Activated naive CD8-positive, alpha-beta T cell treated with anti-CD3 and anti-CD28 coated beads, Interleukin-2, amount 50 U/mL, for 16 hours (primary cell): ENCODE measurements around the gene GPC6.

Experiments
- DNase-seq: peaks from one replicate; pipeline ENCODE4 v3.0.0-alpha.2; 2020; ENCODE audit warnings: low read depth, low spot score

Gene GPC6

GRCh38 chr13:93268327-93269028 is 41.9 kb downstream of the GPC6 start:
- no peak for DNase-seq

GRCh38 chr13:93270769-93271742 is 44.4 kb downstream of the GPC6 start:
- no peak for DNase-seq

GRCh38 chr13:93279982-93280381 is 53.4 kb downstream of the GPC6 start:
- no peak for DNase-seq

GRCh38 chr13:93280688-93281087 is 54.1 kb downstream of the GPC6 start:
- no peak for DNase-seq

GRCh38 chr13:93283255-93283654 is 56.6 kb downstream of the GPC6 start:
- no peak for DNase-seq

- no peak for DNase-seq
Measured at GRCh38 chr13:93284064-93284463, 57.5 kb downstream of the GPC6 start.

- no peak for DNase-seq
Measured at GRCh38 chr13:93286047-93286446, 59.4 kb downstream of the GPC6 start.

- no peak for DNase-seq
Measured at GRCh38 chr13:93289053-93289452, 62.4 kb downstream of the GPC6 start.

GRCh38 chr13:93289842-93290241 is 63.2 kb downstream of the GPC6 start:
- no peak for DNase-seq

- DNase-seq = no peak
Measured at GRCh38 chr13:93290503-93290902, 63.9 kb downstream of the GPC6 start.

- no peak for DNase-seq
Measured at GRCh38 chr13:93292366-93292765, 65.8 kb downstream of the GPC6 start.

GRCh38 chr13:93293710-93294109 is 67.1 kb downstream of the GPC6 start:
- no peak for DNase-seq

GRCh38 chr13:93296584-93296983 is 70.0 kb downstream of the GPC6 start:
- no peak for DNase-seq

GRCh38 chr13:93298713-93299112 is 72.1 kb downstream of the GPC6 start:
- DNase-seq = no peak

- no peak for DNase-seq
Measured at GRCh38 chr13:93304134-93304533, 77.5 kb downstream of the GPC6 start.

GRCh38 chr13:93304868-93305613 is 78.4 kb downstream of the GPC6 start:
- DNase-seq = no peak

- no peak for DNase-seq
Measured at GRCh38 chr13:93305886-93306285, 79.3 kb downstream of the GPC6 start.

- no peak for DNase-seq
Measured at GRCh38 chr13:93307136-93307535, 80.5 kb downstream of the GPC6 start.

GRCh38 chr13:93307651-93308050 is 81.0 kb downstream of the GPC6 start:
- DNase-seq = no peak

GRCh38 chr13:93309886-93310523 is 83.4 kb downstream of the GPC6 start:
- no peak for DNase-seq

- no peak for DNase-seq
Measured at GRCh38 chr13:93316841-93317240, 90.2 kb downstream of the GPC6 start.
